HG02884 (cell line): ENCODE results near the gene CDIPT.
"Not testable (repeated sequence)": the region's sequence is repeated elsewhere in the genome, so short reads cannot be mapped to it uniquely, and the experiment has no call there.

ENCODE experiments used
- ATAC-seq: cut with Tn5 transposase; IDR thresholded peaks from one replicate; pipeline ENCODE4 v1.9.1; 2021; ENCODE audit warnings: mild to moderate bottlenecking, moderate library complexity; ENCODE audit not compliant: unreplicated experiment

CDIPT gene

GRCh38 chr16:29862884-29863668 is at the start of gene CDIPT:
Gene CDIPT, minus strand, starts transcription at chr16:29863226. Its CDS starts 369 bp downstream, at chr16:29862857.
- peak; percentile 95 for ATAC-seq

- no peak for ATAC-seq
Measured at GRCh38 chr16:29912087-29912486, 49.1 kb upstream of the CDIPT start.

- no peak for ATAC-seq
Measured at GRCh38 chr16:29911676-29912010, 48.6 kb upstream of the CDIPT start.

- no peak for ATAC-seq
Measured at GRCh38 chr16:29910819-29911675, 48.0 kb upstream of the CDIPT start.

- not testable (repeated sequence) for ATAC-seq
Measured at GRCh38 chr16:29909851-29910250, 46.8 kb upstream of the CDIPT start.

- ATAC-seq, result no peak
Measured at GRCh38 chr16:29909391-29909790, 46.4 kb upstream of the CDIPT start.

- no peak for ATAC-seq
Measured at GRCh38 chr16:29908719-29909220, 45.7 kb upstream of the CDIPT start.

- ATAC-seq, result no peak
Measured at GRCh38 chr16:29907973-29908372, 44.9 kb upstream of the CDIPT start.

- no peak for ATAC-seq
Measured at GRCh38 chr16:29906520-29907244, 43.7 kb upstream of the CDIPT start.

- no peak for ATAC-seq
Measured at GRCh38 chr16:29905668-29906067, 42.6 kb upstream of the CDIPT start.

GRCh38 chr16:29904947-29905346 is 41.9 kb upstream of the CDIPT start:
- no peak for ATAC-seq

GRCh38 chr16:29903590-29903989 is 40.6 kb upstream of the CDIPT start:
- ATAC-seq, result no peak

- ATAC-seq, result no peak
Measured at GRCh38 chr16:29901607-29901945, 38.5 kb upstream of the CDIPT start.

GRCh38 chr16:29900888-29901606 is 38.0 kb upstream of the CDIPT start:
- ATAC-seq, result no peak

GRCh38 chr16:29900102-29900887 is 37.3 kb upstream of the CDIPT start, which contains the start of gene ASPHD1:
Gene ASPHD1, plus strand, starts transcription at chr16:29900488. Its CDS starts 484 bp downstream, at chr16:29900972.
- ATAC-seq, result no peak

- no peak for ATAC-seq
Measured at GRCh38 chr16:29899516-29900101, 36.6 kb upstream of the CDIPT start, which contains the start of gene SEZ6L2. Gene SEZ6L2, minus strand, starts transcription at chr16:29899550. Its CDS starts 531 bp downstream, at chr16:29899019.

GRCh38 chr16:29898804-29899515 is 35.9 kb upstream of the CDIPT start:
- no peak for ATAC-seq

GRCh38 chr16:29898135-29898803 is 35.2 kb upstream of the CDIPT start:
- ATAC-seq, result no peak
